Measurements from ENCODE around the gene B4GALT3.

B4GALT3 gene

DNA sequence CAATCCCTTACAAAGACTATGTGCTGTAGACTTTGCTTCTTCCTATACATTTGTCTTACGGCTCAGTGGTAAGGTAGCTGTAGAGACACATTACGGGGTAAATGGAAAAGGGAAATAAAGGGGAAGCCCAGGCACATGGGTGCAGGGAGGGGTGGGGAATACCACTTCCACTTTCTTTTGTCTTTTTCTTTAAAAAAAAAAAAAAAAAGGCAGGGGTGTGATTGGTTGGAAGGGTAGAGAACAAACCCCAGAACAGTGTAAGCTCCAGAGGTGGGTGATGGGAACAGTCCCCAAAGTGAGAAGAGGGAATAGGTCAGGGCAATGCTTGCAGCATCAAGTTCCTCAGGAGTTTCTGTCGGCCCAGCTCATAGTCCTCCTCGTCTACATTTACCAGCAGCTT lies 55.5 kb downstream of the B4GALT3 start:
- Histone ChIP-seq H3K36me3 (ENCODE audit: insufficient read depth, low read length) (peaks cover 12% of the 10 kb centered on the region; the same call in 1 of the 2 replicates), H3K79me2 (ENCODE audit: control insufficient read depth, insufficient read depth, low read length, unreplicated experiment) (peaks cover 32% of the 10 kb centered on the region), H3K27ac (ENCODE audit: low read depth, low read length) (no peak overlapping the region), H2AFZ (ENCODE audit: low read length, unreplicated experiment) (no peak overlapping the region), H3K4me3 (ENCODE audit: low read depth, low read length) (no peak overlapping the region), H3K4me1 (ENCODE audit: control insufficient read depth, insufficient read depth, low read length, unreplicated experiment) (peaks cover 19% of the 10 kb centered on the region), H3K27me3 (ENCODE audit: insufficient read depth, low read length) (no peaks in the 10 kb centered on the region)

Data from ACC112 (cell line).